Prostate gland (tissue), 1 donor: ENCODE data around the gene STK17B.

Experiments
- POLR2A ChIP-seq: fragments of 450-650 bp; IDR thresholded peaks from one replicate; pipeline ENCODE4 v1.6.1; 2016; ENCODE audit warnings: antibody characterized with exemption, mild to moderate bottlenecking
- POLR2AphosphoS5 ChIP-seq: sonication (generic); formaldehyde crosslinking; IDR thresholded peaks from one replicate; pipeline ENCODE4 v1.6.1; 2017; ENCODE audit warnings: antibody characterized with exemption

DNA sequence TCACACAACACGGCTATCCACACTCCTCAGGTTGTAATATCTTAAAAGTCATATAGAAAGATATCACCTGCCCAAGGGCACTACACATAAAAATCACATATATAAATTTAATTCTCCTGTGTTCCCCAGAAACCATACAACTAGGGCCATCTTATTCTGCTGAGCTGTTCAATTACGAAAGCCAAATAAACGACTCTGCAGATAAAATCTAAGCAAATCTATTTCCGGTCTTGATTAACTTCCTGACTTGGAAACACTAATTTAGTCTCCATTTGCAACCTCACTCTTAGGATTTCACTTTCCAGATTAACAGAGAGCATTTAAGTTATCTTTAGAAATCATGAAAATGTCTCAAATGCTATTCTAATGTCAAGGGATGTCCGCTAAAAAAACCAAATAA is 23.9 kb upstream of the STK17B start:
- TF ChIP-seq POLR2AphosphoS5 (no peak), POLR2A (no peak)
